GM21528 (cell line): ENCODE results near the gene OR9G1.
"Not testable (repeated sequence)": the region's sequence is repeated elsewhere in the genome, so short reads cannot be mapped to it uniquely, and the experiment has no call there.

Source experiments
- ATAC-seq: cut with Tn5 transposase; IDR thresholded peaks from one replicate; pipeline ENCODE4 v1.9.1; 2021; ENCODE audit warnings: mild to moderate bottlenecking, moderate library complexity; ENCODE audit not compliant: unreplicated experiment, low FRiP score

OR9G1 gene

GRCh38 chr11:56698795-56699194 is at the start of gene OR9G1:
OR9G1 (plus strand) TSS chr11:56699095; CDS start chr11:56700388, 1,293 bp downstream.
- ATAC-seq: no peak

GRCh38 chr11:56659755-56660154 is 39.1 kb upstream of the OR9G1 start:
- no peak for ATAC-seq

- no peak for ATAC-seq
Measured at GRCh38 chr11:56663386-56663785, 35.5 kb upstream of the OR9G1 start, which contains the start of gene OR5AR1. OR5AR1 (plus strand) TSS chr11:56663686; CDS start chr11:56663686, 0 bp downstream.

GRCh38 chr11:56670984-56671383 is 27.9 kb upstream of the OR9G1 start:
- no peak for ATAC-seq

GRCh38 chr11:56688554-56689100 is 10.3 kb upstream of the OR9G1 start:
- ATAC-seq: no peak

GRCh38 chr11:56691179-56691578 is 7.7 kb upstream of the OR9G1 start:
- ATAC-seq: not testable (repeated sequence)

- no peak for ATAC-seq
Measured at GRCh38 chr11:56693428-56693827, 5.5 kb upstream of the OR9G1 start.

GRCh38 chr11:56700242-56700913 is 1.5 kb downstream of the OR9G1 start:
- no peak for ATAC-seq

- no peak for ATAC-seq
Measured at GRCh38 chr11:56700914-56701485, 2.1 kb downstream of the OR9G1 start.

GRCh38 chr11:56705784-56706396 is 7.0 kb downstream of the OR9G1 start:
- no peak for ATAC-seq

- ATAC-seq: no peak
Measured at GRCh38 chr11:56706486-56706885, 7.6 kb downstream of the OR9G1 start.

GRCh38 chr11:56714206-56714605 is 15.3 kb downstream of the OR9G1 start:
- ATAC-seq: no peak

GRCh38 chr11:56716379-56716854 is 17.5 kb downstream of the OR9G1 start:
- no peak for ATAC-seq

GRCh38 chr11:56720513-56720912 is 21.6 kb downstream of the OR9G1 start:
- no peak for ATAC-seq

GRCh38 chr11:56740107-56740506 is 41.2 kb downstream of the OR9G1 start:
- no peak for ATAC-seq

- ATAC-seq: no peak
Measured at GRCh38 chr11:56740886-56741285, 42.0 kb downstream of the OR9G1 start.

- no peak for ATAC-seq
Measured at GRCh38 chr11:56748597-56748996, 49.7 kb downstream of the OR9G1 start, which contains the start of gene OR9G4. OR9G4 (minus strand) TSS chr11:56748697; CDS start chr11:56743766, 4,931 bp downstream.

- no peak for ATAC-seq
Measured at GRCh38 chr11:56750190-56750589, 51.3 kb downstream of the OR9G1 start.

- ATAC-seq: no peak
Measured at GRCh38 chr11:56751480-56751879, 52.6 kb downstream of the OR9G1 start.
